Muscle layer of duodenum (tissue), 2 donors: Measurements from ENCODE around the gene ABCG1.
A peak's percentile ranks its signal among the peaks of the same experiment; 100 is the strongest.

Experiments used
- H3K27ac ChIP-seq: one replicate; pipeline ENCODE4 v1.7.0; 2013; ENCODE audit warnings: mild to moderate bottlenecking, low read length
- H3K27me3 ChIP-seq: one replicate; pipeline ENCODE4 v1.7.0; 2013; ENCODE audit warnings: low read depth, mild to moderate bottlenecking, control low read depth, low read length
- H3K36me3 ChIP-seq, 2 donors: one replicate each; pipeline ENCODE4 v1.7.0; 2013; ENCODE audit warnings: low read length in 2 of 2, control low read depth in 1 of 2, mild to moderate bottlenecking in 1 of 2; ENCODE audit not compliant: insufficient read depth in 2 of 2, control insufficient read depth in 1 of 2
- H3K4me1 ChIP-seq, 2 donors: one replicate each; pipeline ENCODE4 v1.7.0; 2013; ENCODE audit warnings: low read length in 2 of 2, mild to moderate bottlenecking in 2 of 2, control low read depth in 1 of 2, moderate library complexity in 1 of 2; ENCODE audit not compliant: insufficient read depth in 2 of 2, control insufficient read depth in 1 of 2
- H3K4me3 ChIP-seq, 2 donors: one replicate each; pipeline ENCODE4 v1.7.0; 2013; ENCODE audit warnings: low read length in 2 of 2, low read depth in 1 of 2, mild to moderate bottlenecking in 1 of 2
- H3K9me3 ChIP-seq, 2 donors: one replicate each; pipeline ENCODE4 v1.7.0; 2013; ENCODE audit warnings: low read length in 2 of 2, control low read depth in 1 of 2, mild to moderate bottlenecking in 1 of 2; ENCODE audit not compliant: control insufficient read depth in 1 of 2
- donor health status: healthy.

Gene ABCG1

DNA sequence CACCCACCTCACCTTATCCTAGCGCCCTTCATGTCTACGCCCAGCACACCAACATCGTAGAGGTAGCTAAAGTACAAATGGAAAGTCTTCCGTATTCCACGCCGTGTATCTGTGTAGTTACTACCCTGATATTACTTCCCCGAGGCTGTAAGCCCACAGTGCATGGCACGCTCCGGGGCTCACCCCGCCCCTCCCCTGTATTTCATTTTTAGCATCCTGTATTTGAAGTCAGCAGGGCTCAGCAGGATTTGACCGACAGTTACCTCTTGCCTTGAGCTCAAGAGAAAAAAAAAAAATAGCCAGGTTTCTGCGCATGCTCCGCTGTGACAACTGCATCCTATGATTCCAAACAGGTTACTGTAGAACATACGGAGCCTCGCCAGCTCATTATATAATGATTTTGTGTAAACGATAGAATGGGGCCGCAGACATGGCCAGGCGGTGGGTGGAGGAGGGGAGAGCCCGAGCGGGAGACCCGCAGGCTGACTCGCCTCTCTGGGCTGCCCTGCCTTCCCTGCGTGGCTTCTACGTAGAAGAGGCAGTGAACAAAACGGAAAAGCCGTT is 1.3 kb downstream of the ABCG1 start:
- peak overlapping the region; percentile 80 to 83 for H3K4me3 ChIP-seq
- peak overlapping the region; percentile 76 for H3K27ac ChIP-seq
- H3K9me3 ChIP-seq: no peaks in the 10 kb centered on the region
- peaks cover 0 to 22% of the 10 kb centered on the region in 2 donors for H3K4me1 ChIP-seq
- H3K27me3 ChIP-seq: no peaks in the 10 kb centered on the region
- no peaks in the 10 kb centered on the region for H3K36me3 ChIP-seq

DNA sequence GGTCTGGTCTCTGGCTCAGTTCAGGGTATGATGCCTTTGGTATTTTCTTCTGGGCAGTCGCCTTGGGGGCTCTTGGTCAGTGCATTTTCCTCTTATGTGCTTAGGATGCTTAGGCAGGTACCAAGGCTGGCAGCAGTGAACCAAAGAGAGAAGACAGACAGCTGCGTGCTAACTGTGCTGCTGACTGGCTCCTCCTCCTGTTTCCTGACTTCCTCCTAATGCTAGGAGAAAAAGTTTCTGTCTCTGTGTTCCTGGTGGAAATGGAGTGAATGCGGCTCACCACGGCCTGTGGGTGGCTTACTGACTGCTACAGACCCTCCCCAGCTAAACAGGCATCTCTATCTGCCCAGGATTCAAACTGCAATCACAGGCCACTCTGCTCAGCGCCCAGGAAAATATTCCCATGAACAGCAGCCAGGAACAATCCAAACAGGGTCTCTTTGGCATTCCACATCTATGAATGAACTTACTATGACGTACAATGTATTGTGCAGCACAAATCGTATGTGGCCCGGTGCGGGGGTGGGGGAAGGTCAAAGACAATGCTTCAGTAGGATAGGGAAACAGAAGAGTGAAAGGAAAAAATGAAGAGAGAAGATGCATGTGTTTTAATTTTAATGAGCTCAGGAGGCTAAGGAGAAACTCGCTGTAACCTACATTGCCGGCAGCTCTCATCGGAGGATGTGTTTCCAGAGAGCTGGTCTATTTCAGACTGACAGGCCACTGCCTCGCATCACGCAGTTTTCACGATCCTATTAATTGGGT is 2.8 kb downstream of the ABCG1 start:
- peaks cover 0 to 22% of the 10 kb centered on the region in 2 donors for H3K4me1 ChIP-seq
- peak overlapping the region in 1 of 2 donors; percentile 21 for H3K4me3 ChIP-seq
- H3K9me3 ChIP-seq: no peaks in the 10 kb centered on the region
- peaks cover 0 to 4% of the 10 kb centered on the region in 2 donors for H3K36me3 ChIP-seq
- no peaks in the 10 kb centered on the region for H3K27me3 ChIP-seq
- peak overlapping the region; percentile 79 for H3K27ac ChIP-seq

DNA sequence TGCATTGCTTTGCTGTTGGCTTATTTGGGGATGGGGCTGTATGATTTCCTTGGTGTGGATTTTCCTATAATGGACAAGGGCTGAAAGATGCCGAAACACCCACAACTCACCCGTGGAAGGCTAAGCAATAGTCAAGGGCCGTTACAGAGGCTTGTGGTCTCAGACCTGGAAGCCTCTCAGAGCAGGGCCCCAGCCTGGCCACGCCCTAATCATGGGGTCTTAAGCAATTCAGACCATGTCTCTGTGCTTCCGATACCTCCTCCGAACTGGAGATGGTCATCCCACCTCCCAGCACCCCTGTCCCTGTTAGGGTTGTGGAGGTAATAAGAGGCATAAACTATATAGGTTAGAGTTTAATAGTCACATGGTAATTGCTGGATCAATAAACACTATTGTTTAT is 3.4 kb downstream of the ABCG1 start:
- H3K27me3 ChIP-seq: no peaks in the 10 kb centered on the region
- peaks cover 0 to 4% of the 10 kb centered on the region in 2 donors for H3K36me3 ChIP-seq
- H3K4me1 ChIP-seq: peaks cover 0 to 22% of the 10 kb centered on the region in 2 donors
- H3K27ac ChIP-seq: peak overlapping the region; percentile 79
- peak overlapping the region in 1 of 2 donors; percentile 21 for H3K4me3 ChIP-seq
- H3K9me3 ChIP-seq: no peaks in the 10 kb centered on the region

DNA sequence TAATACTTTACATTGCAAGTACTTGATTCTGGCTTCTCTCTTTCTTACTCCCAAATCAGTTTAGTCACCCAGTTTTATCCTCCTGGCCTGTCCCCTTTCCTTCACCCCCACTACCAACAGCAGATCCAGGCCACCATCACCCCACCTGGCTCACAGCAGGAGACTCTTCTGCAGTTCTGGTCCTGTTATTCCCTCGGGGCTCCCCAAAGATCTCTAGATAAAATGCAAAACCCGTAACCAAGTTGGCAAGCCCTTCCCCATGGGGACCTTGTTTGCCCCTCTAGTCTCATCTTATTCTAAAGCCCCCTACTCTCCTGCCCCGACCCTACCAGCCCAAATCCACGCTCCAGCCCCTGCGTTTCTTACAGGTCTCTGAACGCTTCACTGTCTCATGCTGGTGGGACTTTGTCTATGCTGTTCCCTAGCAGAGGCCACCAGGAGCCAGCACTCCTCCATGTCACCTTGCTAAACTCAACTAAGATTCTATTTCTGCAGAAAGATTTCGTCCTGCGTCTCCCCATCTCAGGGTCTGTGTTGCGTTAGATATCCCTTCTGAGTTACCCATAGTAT is 4.0 kb downstream of the ABCG1 start:
- Histone ChIP-seq H3K4me1 (peaks cover 0 to 22% of the 10 kb centered on the region in 2 donors), H3K4me3 (no peak overlapping the region), H3K36me3 (peaks cover 0 to 4% of the 10 kb centered on the region in 2 donors), H3K27me3 (no peaks in the 10 kb centered on the region), H3K27ac (no peak overlapping the region), H3K9me3 (no peaks in the 10 kb centered on the region)

DNA sequence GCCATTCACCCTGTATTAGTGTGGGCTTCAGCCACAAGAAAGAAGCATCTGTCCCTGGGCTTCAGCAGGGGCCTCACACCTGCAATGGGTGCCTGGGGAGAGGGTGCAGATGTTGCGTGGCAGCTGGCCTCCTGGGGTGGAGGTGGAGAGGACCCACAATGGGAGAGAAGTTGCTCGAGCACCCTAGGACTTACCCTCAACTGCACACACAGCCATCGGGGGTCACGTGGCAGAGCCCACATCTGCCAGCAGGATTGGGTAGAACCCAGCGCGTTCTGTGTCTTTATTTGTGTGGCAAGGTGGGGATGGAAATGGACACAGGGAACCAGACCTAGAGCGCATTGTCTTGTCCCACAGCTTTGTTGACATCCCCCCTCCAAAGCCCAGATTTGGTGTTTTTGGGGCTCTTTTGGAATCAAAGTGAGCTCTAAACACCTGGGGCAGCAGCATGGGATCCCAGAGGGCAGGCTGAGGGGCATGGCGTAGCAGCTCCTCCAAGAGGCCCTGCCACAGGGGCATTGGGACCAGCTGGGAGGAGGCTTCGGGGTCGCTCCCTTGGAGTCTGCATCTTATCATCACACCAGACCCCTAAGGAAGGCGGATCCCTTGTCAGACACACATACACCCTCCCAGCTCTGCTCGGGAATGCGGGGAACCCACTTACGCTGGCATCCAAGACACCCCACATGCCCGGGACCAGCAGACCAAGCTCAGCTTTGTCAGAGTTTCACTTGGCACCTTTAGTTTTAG is 5.1 kb downstream of the ABCG1 start:
- H3K27me3 ChIP-seq: no peaks in the 10 kb centered on the region
- no peak overlapping the region for H3K4me3 ChIP-seq
- H3K9me3 ChIP-seq: no peaks in the 10 kb centered on the region
- H3K27ac ChIP-seq: no peak overlapping the region
- peaks cover 8 to 31% of the 10 kb centered on the region in 2 donors for H3K4me1 ChIP-seq
- peaks cover 0 to 4% of the 10 kb centered on the region in 2 donors for H3K36me3 ChIP-seq

DNA sequence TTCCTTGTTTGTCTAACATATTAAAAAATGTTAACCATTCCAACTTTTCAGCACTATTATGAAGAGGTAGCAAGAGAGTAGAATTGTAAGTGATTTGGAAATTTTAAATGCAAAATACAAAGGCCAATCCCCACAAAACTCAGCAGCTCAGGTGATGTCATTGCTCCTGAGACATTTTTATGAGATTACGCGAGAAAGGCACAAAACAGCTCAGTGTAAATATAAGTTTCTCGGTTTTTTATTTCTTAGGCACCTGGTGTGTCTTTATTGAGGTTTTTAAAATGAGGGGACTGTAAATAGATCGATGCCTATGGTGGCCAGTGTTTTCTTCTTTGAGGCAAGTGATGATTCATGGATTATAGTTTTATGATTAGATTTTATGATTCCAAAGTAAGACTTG is 6.1 kb downstream of the ABCG1 start:
- no peak overlapping the region for H3K27ac ChIP-seq
- H3K36me3 ChIP-seq: peaks cover 0 to 4% of the 10 kb centered on the region in 2 donors
- no peaks in the 10 kb centered on the region for H3K27me3 ChIP-seq
- no peak overlapping the region for H3K4me3 ChIP-seq
- H3K9me3 ChIP-seq: no peaks in the 10 kb centered on the region
- H3K4me1 ChIP-seq: peaks cover 8 to 34% of the 10 kb centered on the region in 2 donors

DNA sequence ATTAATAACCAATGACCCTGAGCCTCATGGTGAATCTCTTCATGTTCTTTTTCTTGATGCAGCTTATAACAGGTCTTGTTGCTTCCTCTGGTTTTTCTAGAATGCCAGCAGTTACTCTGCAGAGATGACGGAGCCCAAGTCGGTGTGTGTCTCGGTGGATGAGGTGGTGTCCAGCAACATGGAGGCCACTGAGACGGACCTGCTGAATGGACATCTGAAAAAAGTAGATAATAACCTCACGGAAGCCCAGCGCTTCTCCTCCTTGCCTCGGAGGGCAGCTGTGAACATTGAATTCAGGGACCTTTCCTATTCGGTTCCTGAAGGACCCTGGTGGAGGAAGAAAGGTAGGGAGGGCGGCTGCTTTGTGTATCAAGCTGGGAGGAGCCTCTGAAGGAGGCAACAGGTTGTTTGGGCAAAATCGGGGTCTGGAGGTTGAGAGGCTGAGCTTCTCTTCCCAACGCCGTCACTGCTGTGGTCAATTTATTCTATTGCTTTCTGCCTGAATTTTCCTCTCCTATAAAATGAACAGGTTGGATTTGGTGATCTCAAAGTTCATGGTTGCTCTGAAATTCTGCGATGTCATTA is 6.7 kb downstream of the ABCG1 start:
- Histone ChIP-seq H3K27ac (no peak overlapping the region), H3K9me3 (no peaks in the 10 kb centered on the region), H3K4me3 (no peak overlapping the region), H3K4me1 (peaks cover 8 to 33% of the 10 kb centered on the region in 2 donors), H3K36me3 (peaks cover 0 to 4% of the 10 kb centered on the region in 2 donors), H3K27me3 (no peaks in the 10 kb centered on the region)

DNA sequence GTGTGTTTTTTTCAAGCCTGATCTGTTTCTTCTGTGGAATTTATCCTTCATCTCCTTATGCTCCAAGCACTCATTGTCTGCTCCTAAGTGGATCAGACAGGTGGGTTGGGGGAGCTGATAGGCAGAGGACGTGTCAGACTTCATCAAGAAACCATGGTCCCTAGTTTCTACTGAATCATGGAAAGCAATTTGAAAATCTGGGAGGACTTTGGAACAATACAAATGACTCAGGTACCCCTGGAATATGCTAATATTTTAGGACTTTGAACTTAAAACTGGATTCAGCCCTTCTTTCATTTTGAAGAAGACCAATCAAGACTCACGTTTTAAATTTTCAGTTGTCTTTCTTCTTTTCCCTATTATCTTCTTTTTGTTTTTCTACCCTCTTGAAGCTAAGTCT is 7.7 kb downstream of the ABCG1 start:
- Histone ChIP-seq H3K4me1 (peaks cover 8 to 33% of the 10 kb centered on the region in 2 donors), H3K27me3 (no peaks in the 10 kb centered on the region), H3K27ac (peak overlapping the region; percentile 3), H3K36me3 (peaks cover 0 to 4% of the 10 kb centered on the region in 2 donors), H3K9me3 (no peaks in the 10 kb centered on the region), H3K4me3 (no peak overlapping the region)

DNA sequence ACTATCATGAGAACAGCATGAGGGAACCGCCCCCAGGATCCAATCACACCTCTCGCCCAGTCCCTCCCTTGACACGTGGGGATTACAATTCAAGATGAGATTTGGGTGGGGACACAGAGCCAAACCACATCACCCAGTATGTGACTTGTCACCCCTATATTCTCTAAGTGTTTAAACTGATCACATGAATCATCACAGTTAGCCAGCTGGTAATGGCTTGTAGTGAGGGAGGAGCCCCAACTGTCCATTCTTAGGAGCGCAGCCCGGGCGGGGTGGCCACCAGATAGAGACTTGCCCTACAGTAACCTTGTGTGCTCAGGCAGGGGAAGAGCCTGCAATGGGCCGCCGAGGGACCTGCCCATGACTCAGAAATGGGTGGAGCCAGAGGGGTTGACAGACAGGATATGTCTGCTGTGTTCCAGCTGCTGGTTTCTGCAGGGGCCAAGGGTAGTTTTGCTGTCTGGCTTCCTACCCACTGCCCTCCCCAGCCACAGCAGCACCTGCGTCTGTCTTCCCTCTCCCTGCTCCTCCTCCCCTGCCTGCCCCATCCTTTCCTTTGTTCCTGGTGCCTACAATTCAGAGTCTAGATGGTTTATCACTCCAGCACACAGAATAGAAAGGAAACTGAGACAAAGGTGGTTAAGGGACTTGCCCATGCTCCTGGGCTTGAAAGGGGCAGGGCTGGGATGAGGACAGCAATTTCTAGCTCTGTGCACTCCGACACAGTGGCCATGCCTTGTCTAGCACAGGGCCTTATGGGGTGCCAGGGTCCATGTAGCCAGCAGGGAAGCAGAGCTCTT is 9.2 kb downstream of the ABCG1 start:
- Histone ChIP-seq H3K36me3 (peaks cover 0 to 4% of the 10 kb centered on the region in 2 donors), H3K27me3 (no peaks in the 10 kb centered on the region), H3K9me3 (no peaks in the 10 kb centered on the region), H3K4me1 (peaks cover 19 to 39% of the 10 kb centered on the region in 2 donors), H3K27ac (no peak overlapping the region), H3K4me3 (no peak overlapping the region)

DNA sequence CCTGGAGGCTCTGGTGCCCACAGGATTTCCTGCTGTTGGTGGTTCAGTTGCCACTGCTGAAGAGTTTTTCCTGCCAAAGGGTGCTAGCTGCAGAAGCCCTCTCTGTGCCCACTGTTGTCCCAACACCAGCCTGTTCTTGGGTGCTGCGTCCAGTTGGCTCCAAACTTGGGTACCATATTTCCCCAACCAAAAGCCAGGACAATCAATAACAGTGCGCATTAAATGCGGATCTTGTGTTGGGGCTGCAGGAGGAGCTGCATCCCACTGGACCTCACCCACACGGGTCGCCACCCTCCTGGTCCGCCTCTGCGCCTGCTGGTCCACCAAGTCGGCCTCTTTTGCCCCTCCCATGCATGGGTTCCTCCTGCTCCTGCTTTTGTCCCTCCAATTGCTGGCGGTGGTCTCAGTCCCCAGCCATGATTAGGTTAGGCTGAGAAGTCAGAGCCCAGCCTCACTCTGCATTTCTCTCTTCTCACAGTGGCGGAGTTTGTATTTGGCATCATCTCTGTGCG is 9.8 kb downstream of the ABCG1 start:
- H3K4me1 ChIP-seq: peaks cover 26 to 43% of the 10 kb centered on the region in 2 donors
- H3K9me3 ChIP-seq: no peaks in the 10 kb centered on the region
- no peaks in the 10 kb centered on the region for H3K27me3 ChIP-seq
- no peak overlapping the region for H3K4me3 ChIP-seq
- H3K36me3 ChIP-seq: peaks cover 0 to 4% of the 10 kb centered on the region in 2 donors
- no peak overlapping the region for H3K27ac ChIP-seq
